DND-41 (cell line): Measurements from ENCODE around the gene AASDH.

Source experiments
- ATAC-seq: fragments of 200-7000 bp; cut with Tn5 transposase; 3 replicates; pipeline ENCODE4 v1.9.1; 2021; ENCODE audit warnings: low read depth; ENCODE audit not compliant: insufficient read depth
- DNase-seq: peaks from one replicate; pipeline ENCODE4 v3.0.0-alpha.2; 2020
- H2AFZ ChIP-seq: 2 replicates; pipeline ENCODE4 v1.6.0; 2012; ENCODE audit warnings: low read depth, low read length
- H3K27ac ChIP-seq: 2 replicates; pipeline ENCODE4 v1.5.1; 2012; ENCODE audit warnings: low read length, inconsistent platforms
- H3K27me3 ChIP-seq: fragments of 200-600 bp; sonication (generic); 2 replicates; pipeline ENCODE4 v1.6.0; 2012; ENCODE audit warnings: low read length, mild to moderate bottlenecking, inconsistent platforms; ENCODE audit not compliant: insufficient read depth, poor library complexity
- H3K36me3 ChIP-seq: 2 replicates; pipeline ENCODE4 v1.5.1; 2012; ENCODE audit warnings: low read length, inconsistent platforms; ENCODE audit not compliant: insufficient read depth
- H3K4me1 ChIP-seq: 2 replicates; pipeline ENCODE4 v1.5.1; 2012; ENCODE audit warnings: mild to moderate bottlenecking, low read length; ENCODE audit not compliant: insufficient read depth
- H3K4me2 ChIP-seq: 2 replicates; pipeline ENCODE4 v1.6.0; 2012; ENCODE audit warnings: mild to moderate bottlenecking, moderate library complexity, low read length, inconsistent platforms; ENCODE audit not compliant: insufficient read depth
- H3K4me3 ChIP-seq, 2 experiments: fragments of 200-600 bp in 1 of 2; shearing (Covaris generic) in 1 of 2; 2 replicates each; pipeline ENCODE4 v1.5.1; 2012 to 2016; ENCODE audit warnings: inconsistent platforms in 2 of 2, low read length in 2 of 2, mild to moderate bottlenecking in 2 of 2, low read depth in 1 of 2, moderate library complexity in 1 of 2
- H3K79me2 ChIP-seq: 2 replicates; pipeline ENCODE4 v1.6.0; 2012; ENCODE audit warnings: low read length, inconsistent platforms; ENCODE audit not compliant: insufficient read depth
- H3K9ac ChIP-seq: 2 replicates; pipeline ENCODE4 v1.6.0; 2012; ENCODE audit warnings: low read depth, mild to moderate bottlenecking, inconsistent platforms, low read length, moderate library complexity
- H3K9me3 ChIP-seq: 2 replicates; pipeline ENCODE4 v1.5.1; 2012; ENCODE audit warnings: low read length, moderate library complexity, mild to moderate bottlenecking, inconsistent platforms; ENCODE audit not compliant: insufficient read depth, severe bottlenecking
- H4K20me1 ChIP-seq: 2 replicates; pipeline ENCODE4 v1.6.0; 2012; ENCODE audit warnings: low read length; ENCODE audit not compliant: insufficient read depth
- CTCF ChIP-seq: IDR thresholded peaks from 2 replicates; pipeline ENCODE4 v1.5.1; 2012; ENCODE audit warnings: borderline replicate concordance, low read length, moderate library complexity, mild to moderate bottlenecking; ENCODE audit not compliant: poor library complexity, severe bottlenecking; ENCODE audit errors: extremely low read depth
- EZH2 ChIP-seq: IDR thresholded peaks from 3 replicates; pipeline ENCODE4 v1.6.1; 2012; ENCODE audit warnings: borderline replicate concordance, low read depth, mild to moderate bottlenecking, moderate library complexity, low read length, inconsistent platforms; ENCODE audit not compliant: severe bottlenecking

AASDH gene

GRCh38 chr4:56414135-56414670, 26.9 kb upstream of the AASDH start:
- Histone ChIP-seq H3K9me3 (no peaks in the 10 kb centered on the region), H3K4me3 (no peak overlapping the region), H3K27ac (no peak overlapping the region), H3K36me3 (no peaks in the 10 kb centered on the region), H3K4me1 (no peaks in the 10 kb centered on the region), H3K27me3 (no peaks in the 10 kb centered on the region), H4K20me1 (peaks cover 44% of the 10 kb centered on the region; the same call in 1 of the 2 replicates), H3K4me2 (no peak overlapping the region), H3K9ac (no peak overlapping the region), H2AFZ (no peak overlapping the region), H3K79me2 (peaks cover 97% of the 10 kb centered on the region)
- DNase-seq (no peak), ATAC-seq (no peak)
- TF ChIP-seq EZH2 (no peak), CTCF (no peak)

GRCh38 chr4:56410247-56411062, 23.2 kb upstream of the AASDH start:
- Histone ChIP-seq H3K4me2 (no peak overlapping the region), H3K79me2 (peaks cover 78% of the 10 kb centered on the region), H3K9ac (no peak overlapping the region), H3K27ac (no peak overlapping the region), H4K20me1 (peaks cover 36% of the 10 kb centered on the region; the same call in 1 of the 2 replicates), H3K4me3 (no peak overlapping the region), H3K4me1 (no peaks in the 10 kb centered on the region), H3K36me3 (peaks cover 18% of the 10 kb centered on the region), H3K27me3 (no peaks in the 10 kb centered on the region), H2AFZ (no peak overlapping the region), H3K9me3 (no peaks in the 10 kb centered on the region)
- DNase-seq (no peak), ATAC-seq (no peak)
- TF ChIP-seq CTCF (no peak), EZH2 (no peak)

GRCh38 chr4:56409511-56410090, 22.3 kb upstream of the AASDH start:
- Histone ChIP-seq H3K9ac (no peak overlapping the region), H2AFZ (no peak overlapping the region), H3K9me3 (no peaks in the 10 kb centered on the region), H3K4me1 (no peaks in the 10 kb centered on the region), H3K4me3 (no peak overlapping the region), H3K36me3 (peaks cover 26% of the 10 kb centered on the region), H3K27ac (no peak overlapping the region), H3K79me2 (peaks cover 71% of the 10 kb centered on the region), H3K27me3 (no peaks in the 10 kb centered on the region), H4K20me1 (peaks cover 32% of the 10 kb centered on the region; the same call in 1 of the 2 replicates), H3K4me2 (no peak overlapping the region)
- DNase-seq: no peak
- TF ChIP-seq CTCF: no peak
- no peak for TF ChIP-seq EZH2
- ATAC-seq: no peak
